SH-SY5Y (cell line): ENCODE measurements around the gene HOXB7.

Experiments used
- GATA2 ChIP-seq: IDR thresholded peaks from 2 replicates; pipeline ENCODE4 v1.6.1; 2011; ENCODE audit warnings: mild to moderate bottlenecking, low read depth, low read length
- GATA3 ChIP-seq: IDR thresholded peaks from 2 replicates; pipeline ENCODE4 v1.6.1; 2011; ENCODE audit warnings: low read depth, mild to moderate bottlenecking, low read length, moderate library complexity

- TF ChIP-seq GATA3 (no peak), GATA2 (no peak)
Measured at GRCh38 chr17:48633266-48633677, 22.5 kb upstream of the HOXB7 start.
